Measurements from ENCODE around the gene GLIPR1L1.

Gene GLIPR1L1

GRCh38 chr12:75350413-75350812, 15.9 kb downstream of the GLIPR1L1 start (continued):
- TF ChIP-seq ZNF518A (tag by site-specific recombination; conservative IDR thresholded peaks at IDR 0.05; ENCODE audit: low read depth) (no peak), ZNF133 (tag by site-specific recombination; IDR thresholded peaks at IDR 0.05) (no peak), TSHZ1 (tag by site-specific recombination; IDR thresholded peaks at IDR 0.05; ENCODE audit: borderline replicate concordance) (no peak)

GRCh38 chr12:75354011-75354410, 19.5 kb downstream of the GLIPR1L1 start:
- Histone ChIP-seq H3K9me3 (ENCODE audit: control insufficient read depth, insufficient read depth, low read depth, low read length) (no peaks in the 10 kb centered on the region), H3K4me1 (ENCODE audit: control insufficient read depth, insufficient read depth, low read length) (no peaks in the 10 kb centered on the region), H3K4me3 (ENCODE audit: low read depth, low read length) (no peak overlapping the region), H3K36me3 (ENCODE audit: control insufficient read depth in 2 of 2, insufficient read depth in 1 of 2, low read length in 2 of 2) (no peaks in the 10 kb centered on the region), H3K27ac (ENCODE audit: extremely low read depth, low read depth, low read length) (no peak overlapping the region)
- POLR2A ChIA-PET, result no interaction called here
- CTCF ChIA-PET, result no interaction called here
- TF ChIP-seq ZIC2 (tag by site-specific recombination; IDR thresholded peaks at IDR 0.05) (no peak), PRDM10 (tag by site-specific recombination; IDR thresholded peaks at IDR 0.05) (no peak), ZNF24 (tag by site-specific recombination; IDR thresholded peaks at IDR 0.05) (no peak), ZNF645 (tag by site-specific recombination; IDR thresholded peaks at IDR 0.05) (no peak), ZNF549 (tag by site-specific recombination; IDR thresholded peaks at IDR 0.05) (no peak), MEIS1 (CRISPR knock-in tag; IDR thresholded peaks at IDR 0.05; ENCODE audit: borderline replicate concordance) (no peak), ZNF629 (tag by site-specific recombination; IDR thresholded peaks at IDR 0.05) (no peak), ZNF350 (tag by site-specific recombination; IDR thresholded peaks at IDR 0.05) (no peak), ZNF148 (tag by site-specific recombination; IDR thresholded peaks at IDR 0.05; ENCODE audit: borderline replicate concordance) (no peak), ZNF341 (tag by site-specific recombination; IDR thresholded peaks at IDR 0.05; ENCODE audit: low read depth) (no peak), GLIS1 (tag by site-specific recombination; IDR thresholded peaks at IDR 0.05) (no peak), KLF1 (tag by site-specific recombination; IDR thresholded peaks at IDR 0.05) (no peak), AEBP2 (tag by site-specific recombination; IDR thresholded peaks at IDR 0.05; ENCODE audit: borderline replicate concordance) (no peak), ZNF658 (tag by site-specific recombination; IDR thresholded peaks at IDR 0.05) (no peak), ZNF785 (tag by site-specific recombination; IDR thresholded peaks at IDR 0.05) (no peak), ZEB2 (tag by site-specific recombination; IDR thresholded peaks at IDR 0.05) (no peak)
